K562 (cell line): ENCODE measurements around the gene C17orf114.

ENCODE experiments used
- ADNP ChIP-seq: fragments of 200-800 bp; sonication (Bioruptor generic); IDR thresholded peaks from 2 replicates; pipeline ENCODE4 v1.6.1; 2016; ENCODE audit warnings: missing genetic modification characterization, missing compliant biosample characterization
- FIP1L1 ChIP-seq: fragments of 200-400 bp; formaldehyde crosslinking; IDR thresholded peaks from 2 replicates; pipeline ENCODE4 v1.6.1; 2018; ENCODE audit warnings: mild to moderate bottlenecking, low read depth, low read length; ENCODE audit not compliant: poor library complexity, severe bottlenecking
- FOS ChIP-seq: IDR thresholded peaks from 3 replicates; pipeline ENCODE4 v1.6.1; 2011; ENCODE audit not compliant: insufficient read length; ENCODE audit errors: extremely low read depth
- HIVEP1 ChIP-seq: fragments of 250-450 bp; sonication (Bioruptor Pico); IDR thresholded peaks from 2 replicates; pipeline ENCODE4 v1.4.0; 2020; ENCODE audit warnings: mild to moderate bottlenecking
- MYNN ChIP-seq, 2 experiments: sonication (generic); formaldehyde crosslinking in 1 of 2; IDR thresholded peaks; 2 replicates each; pipeline versions ENCODE4 v1.5.0 to v1.6.1; 2016 to 2020; ENCODE audit warnings: antibody characterized with exemption in 1 of 2, missing genetic modification reagents in 1 of 2
- POLR3A ChIP-seq: IDR thresholded peaks from 2 replicates; pipeline ENCODE4 v1.6.1; 2011; ENCODE audit warnings: borderline replicate concordance, mild to moderate bottlenecking, moderate library complexity; ENCODE audit not compliant: insufficient read length, insufficient read depth; ENCODE audit errors: extremely low read depth
- SRSF1 ChIP-seq: fragments of 200-400 bp; formaldehyde crosslinking; IDR thresholded peaks from 2 replicates; pipeline ENCODE4 v1.6.1; 2017; ENCODE audit warnings: mild to moderate bottlenecking, low read depth, low read length, moderate library complexity
- TCF7L2 ChIP-seq: fragments of 150-350 bp; IDR thresholded peaks from 2 replicates; pipeline ENCODE4 v1.6.1; 2016; ENCODE audit warnings: low read depth, mild to moderate bottlenecking, low read length, moderate library complexity
- ZBTB11 ChIP-seq, 3 experiments: fragments of 200-800 bp in 1 of 3; fragments of 250-450 bp in 1 of 3; fragments of 450-650 bp in 1 of 3; sonication (Bioruptor Pico) in 1 of 3; sonication (Bioruptor generic) in 1 of 3; formaldehyde crosslinking in 1 of 3; IDR thresholded peaks; 2 replicates each; pipeline versions ENCODE4 v1.6.1 to v1.8.0; 2016 to 2022; ENCODE audit warnings: mild to moderate bottlenecking in 2 of 3, missing genetic modification characterization in 2 of 3, missing compliant biosample characterization in 1 of 3, moderate library complexity in 1 of 3
- ZNF143 ChIP-seq: sonication (generic); formaldehyde crosslinking; IDR thresholded peaks from 2 replicates; pipeline ENCODE4 v1.9.0; 2022; ENCODE audit warnings: mild to moderate bottlenecking, missing genetic modification reagents
- ZNF384 ChIP-seq: IDR thresholded peaks from 2 replicates; pipeline ENCODE4 v1.6.1; 2012; ENCODE audit warnings: low read depth, low read length, improper control_type of control experiment
- TF ChIP-seq, protein P1 (sequence below), 2 experiments: IDR thresholded peaks in 1 of 2; conservative IDR thresholded peaks in 1 of 2; 2 replicates each; pipeline ENCODE4 v1.6.1; 2016; ENCODE audit warnings: low read depth in 2 of 2, mild to moderate bottlenecking in 1 of 2, missing compliant biosample characterization in 1 of 2, missing genetic modification characterization in 1 of 2, moderate library complexity in 1 of 2
- TF ChIP-seq, protein P2 (sequence below): sonication (generic); formaldehyde crosslinking; IDR thresholded peaks from 2 replicates; pipeline ENCODE4 v1.8.0; 2022; ENCODE audit warnings: mild to moderate bottlenecking, missing genetic modification reagents
- TF ChIP-seq, protein P3 (sequence below): IDR thresholded peaks from 2 replicates; pipeline ENCODE4 v1.6.1; 2016; ENCODE audit warnings: missing genetic modification characterization, missing compliant biosample characterization
- TF ChIP-seq, protein P4 (sequence below): fragments of 250-450 bp; sonication (Bioruptor Pico); IDR thresholded peaks from 2 replicates; pipeline ENCODE4 v1.4.0; 2020; ENCODE audit warnings: mild to moderate bottlenecking

C17orf114 gene

DNA sequence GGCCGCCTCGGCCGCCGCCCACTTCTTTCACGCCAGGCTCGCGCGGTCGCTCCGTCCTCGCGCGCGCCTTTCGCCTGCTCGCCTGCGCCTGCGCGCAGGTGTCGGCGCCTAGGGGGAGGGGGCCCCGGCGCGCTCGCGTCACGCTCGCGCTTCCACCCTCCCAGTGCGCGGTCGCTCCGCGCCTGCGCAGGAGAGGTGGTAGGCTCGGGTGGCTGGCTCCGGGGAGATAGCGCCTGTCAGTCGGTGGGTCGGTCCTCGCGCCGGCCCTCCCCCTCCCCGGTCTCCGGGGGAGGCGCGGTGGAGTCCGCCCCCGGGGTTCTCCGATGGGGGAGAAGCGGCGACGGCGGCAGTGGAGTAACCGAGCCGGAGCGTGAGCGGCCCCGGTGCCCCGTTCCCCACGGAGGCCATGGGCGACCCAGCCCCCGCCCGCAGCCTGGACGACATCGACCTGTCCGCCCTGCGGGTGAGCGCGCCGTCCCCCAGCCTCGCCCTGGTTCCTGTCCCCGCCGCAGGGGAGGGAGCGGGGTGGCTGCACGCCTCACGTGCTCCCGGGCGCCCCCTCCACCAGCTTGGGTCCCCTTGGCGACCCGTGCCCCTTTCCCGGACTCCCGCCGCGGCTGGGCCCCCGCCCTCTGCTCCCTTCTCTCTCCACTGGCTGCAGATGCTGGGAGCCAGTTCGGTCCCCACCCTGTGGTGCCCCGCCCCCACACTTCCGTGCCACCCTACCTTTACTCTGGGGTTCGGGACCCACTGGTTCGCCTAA is 31.2 kb upstream of the C17orf114 start, which contains the start of gene MINK1 (continued):
- TF ChIP-seq, protein P1, sequence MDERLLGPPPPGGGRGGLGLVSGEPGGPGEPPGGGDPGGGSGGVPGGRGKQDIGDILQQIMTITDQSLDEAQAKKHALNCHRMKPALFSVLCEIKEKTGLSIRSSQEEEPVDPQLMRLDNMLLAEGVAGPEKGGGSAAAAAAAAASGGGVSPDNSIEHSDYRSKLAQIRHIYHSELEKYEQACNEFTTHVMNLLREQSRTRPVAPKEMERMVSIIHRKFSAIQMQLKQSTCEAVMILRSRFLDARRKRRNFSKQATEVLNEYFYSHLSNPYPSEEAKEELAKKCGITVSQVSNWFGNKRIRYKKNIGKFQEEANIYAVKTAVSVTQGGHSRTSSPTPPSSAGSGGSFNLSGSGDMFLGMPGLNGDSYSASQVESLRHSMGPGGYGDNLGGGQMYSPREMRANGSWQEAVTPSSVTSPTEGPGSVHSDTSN (CRISPR knock-in tag; IDR thresholded peaks at IDR 0.05; ENCODE audit: low read depth), result no peak
- TF ChIP-seq, protein P1 (tag; conservative IDR thresholded peaks at IDR 0.05; ENCODE audit: low read depth), result no peak
- TF ChIP-seq FOS, result no peak
- TF ChIP-seq, protein P2, sequence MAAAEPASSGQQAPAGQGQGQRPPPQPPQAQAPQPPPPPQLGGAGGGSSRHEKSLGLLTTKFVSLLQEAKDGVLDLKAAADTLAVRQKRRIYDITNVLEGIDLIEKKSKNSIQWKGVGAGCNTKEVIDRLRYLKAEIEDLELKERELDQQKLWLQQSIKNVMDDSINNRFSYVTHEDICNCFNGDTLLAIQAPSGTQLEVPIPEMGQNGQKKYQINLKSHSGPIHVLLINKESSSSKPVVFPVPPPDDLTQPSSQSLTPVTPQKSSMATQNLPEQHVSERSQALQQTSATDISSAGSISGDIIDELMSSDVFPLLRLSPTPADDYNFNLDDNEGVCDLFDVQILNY (CRISPR knock-in tag), result no peak
- TF ChIP-seq HIVEP1 (CRISPR knock-in tag), result no peak
- TF ChIP-seq SRSF1, result no peak
- TF ChIP-seq ADNP, result no peak
- TF ChIP-seq ZNF143, result 0 out of 2 replicates have a peak, but pooled peaks have one; percentile 24
- no peak for TF ChIP-seq ZBTB11 (CRISPR knock-in tag; IDR thresholded peaks at IDR 0.05)
- TF ChIP-seq, protein P3, sequence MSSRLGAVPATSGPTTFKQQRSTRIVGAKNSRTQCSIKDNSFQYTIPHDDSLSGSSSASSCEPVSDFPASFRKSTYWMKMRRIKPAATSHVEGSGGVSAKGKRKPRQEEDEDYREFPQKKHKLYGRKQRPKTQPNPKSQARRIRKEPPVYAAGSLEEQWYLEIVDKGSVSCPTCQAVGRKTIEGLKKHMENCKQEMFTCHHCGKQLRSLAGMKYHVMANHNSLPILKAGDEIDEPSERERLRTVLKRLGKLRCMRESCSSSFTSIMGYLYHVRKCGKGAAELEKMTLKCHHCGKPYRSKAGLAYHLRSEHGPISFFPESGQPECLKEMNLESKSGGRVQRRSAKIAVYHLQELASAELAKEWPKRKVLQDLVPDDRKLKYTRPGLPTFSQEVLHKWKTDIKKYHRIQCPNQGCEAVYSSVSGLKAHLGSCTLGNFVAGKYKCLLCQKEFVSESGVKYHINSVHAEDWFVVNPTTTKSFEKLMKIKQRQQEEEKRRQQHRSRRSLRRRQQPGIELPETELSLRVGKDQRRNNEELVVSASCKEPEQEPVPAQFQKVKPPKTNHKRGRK (tag), result no peak
- TF ChIP-seq, protein P4, sequence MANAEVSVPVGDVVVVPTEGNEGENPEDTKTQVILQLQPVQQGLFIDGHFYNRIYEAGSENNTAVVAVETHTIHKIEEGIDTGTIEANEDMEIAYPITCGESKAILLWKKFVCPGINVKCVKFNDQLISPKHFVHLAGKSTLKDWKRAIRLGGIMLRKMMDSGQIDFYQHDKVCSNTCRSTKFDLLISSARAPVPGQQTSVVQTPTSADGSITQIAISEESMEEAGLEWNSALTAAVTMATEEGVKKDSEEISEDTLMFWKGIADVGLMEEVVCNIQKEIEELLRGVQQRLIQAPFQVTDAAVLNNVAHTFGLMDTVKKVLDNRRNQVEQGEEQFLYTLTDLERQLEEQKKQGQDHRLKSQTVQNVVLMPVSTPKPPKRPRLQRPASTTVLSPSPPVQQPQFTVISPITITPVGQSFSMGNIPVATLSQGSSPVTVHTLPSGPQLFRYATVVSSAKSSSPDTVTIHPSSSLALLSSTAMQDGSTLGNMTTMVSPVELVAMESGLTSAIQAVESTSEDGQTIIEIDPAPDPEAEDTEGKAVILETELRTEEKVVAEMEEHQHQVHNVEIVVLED (CRISPR knock-in tag), result peak; percentile 93
- no peak for TF ChIP-seq POLR3A
- no peak for TF ChIP-seq MYNN (IDR thresholded peaks at IDR 0.05)
- TF ChIP-seq MYNN (CRISPR knock-in tag; IDR thresholded peaks at IDR 0.05), result no peak
- TF ChIP-seq ZNF384, result no peak
- TF ChIP-seq FIP1L1, result peak; percentile 47
- no peak for TF ChIP-seq TCF7L2
